Keratinocyte (primary cell): ENCODE results near the gene OR10C1. TPM values are rescaled to one million over a fixed set of nuclear protein-coding genes. Genes with fewer than 3 reads are reported as not detected.

Source experiments
- DNase-seq: peaks from one replicate; pipeline ENCODE4 v3.0.0-alpha.2; 2011; ENCODE audit warnings: low read depth, missing footprints, low spot score
- FAIRE-seq: peaks from 2 replicates; lab custom pipeline; 2011; peaks lifted over from hg19 to GRCh38; lab: Jason Lieb, UNC
- H2AFZ ChIP-seq: 2 replicates; pipeline ENCODE4 v1.6.0; 2012; ENCODE audit warnings: low read length, control low read depth, inconsistent platforms; ENCODE audit not compliant: control insufficient read depth
- H3K27ac ChIP-seq: 2 replicates; pipeline ENCODE4 v1.5.1; 2011; ENCODE audit warnings: low read length; ENCODE audit not compliant: control insufficient read depth, insufficient read depth
- H3K27me3 ChIP-seq: 3 replicates; pipeline ENCODE4 v1.6.0; 2011; ENCODE audit warnings: low read length; ENCODE audit not compliant: control insufficient read depth, insufficient read depth; ENCODE audit errors: extremely low read depth
- H3K36me3 ChIP-seq, 2 experiments: 2 replicates in 1 of 2; 3 replicates in 1 of 2; pipeline ENCODE4 v1.5.1; 2011; ENCODE audit warnings: low read length in 2 of 2, mild to moderate bottlenecking in 1 of 2; ENCODE audit not compliant: control insufficient read depth in 2 of 2, insufficient read depth in 2 of 2; ENCODE audit errors: extremely low read depth in 1 of 2
- H3K4me1 ChIP-seq: 3 replicates; pipeline ENCODE4 v1.5.1; 2011; ENCODE audit warnings: low read length; ENCODE audit not compliant: control insufficient read depth, insufficient read depth; ENCODE audit errors: extremely low read depth
- H3K4me2 ChIP-seq: 3 replicates; pipeline ENCODE4 v1.6.0; 2011; ENCODE audit warnings: low read depth, low read length; ENCODE audit not compliant: control insufficient read depth, insufficient read depth; ENCODE audit errors: extremely low read depth
- H3K4me3 ChIP-seq, 3 experiments: fragments of 200-600 bp in 1 of 3; sonication (generic) in 1 of 3; 2 replicates in 2 of 3; 3 replicates in 1 of 3; pipeline ENCODE4 v1.5.1; 2011 to 2016; ENCODE audit warnings: low read length in 3 of 3, mild to moderate bottlenecking in 3 of 3, control low read depth in 2 of 3, inconsistent platforms in 1 of 3, low read depth in 1 of 3, mixed read lengths in 1 of 3, mixed run types in 1 of 3, moderate library complexity in 1 of 3; ENCODE audit not compliant: control insufficient read depth in 2 of 3, insufficient read depth in 2 of 3; ENCODE audit errors: extremely low read depth in 1 of 3
- H3K79me2 ChIP-seq: 2 replicates; pipeline ENCODE4 v1.6.0; 2012; ENCODE audit warnings: low read length; ENCODE audit not compliant: control insufficient read depth, insufficient read depth
- H3K9ac ChIP-seq: 3 replicates; pipeline ENCODE4 v1.6.0; 2011; ENCODE audit warnings: low read length; ENCODE audit not compliant: control insufficient read depth, insufficient read depth; ENCODE audit errors: extremely low read depth
- H3K9me1 ChIP-seq: 3 replicates; pipeline ENCODE4 v1.6.0; 2011; ENCODE audit warnings: low read length; ENCODE audit not compliant: control insufficient read depth, insufficient read depth; ENCODE audit errors: extremely low read depth
- H3K9me3 ChIP-seq: 2 replicates; pipeline ENCODE4 v1.5.1; 2012; ENCODE audit warnings: low read depth, low read length; ENCODE audit not compliant: control insufficient read depth
- H4K20me1 ChIP-seq: 3 replicates; pipeline ENCODE4 v1.6.0; 2011; ENCODE audit warnings: low read length; ENCODE audit not compliant: control insufficient read depth, insufficient read depth; ENCODE audit errors: extremely low read depth
- EZH2 ChIP-seq: IDR thresholded peaks from one replicate; pipeline ENCODE4 v1.6.1; 2012; ENCODE audit warnings: inconsistent platforms, mild to moderate bottlenecking, low read length, moderate library complexity
- dilution Hi-C: fragments of 300-500 bp; cut with MboI; formaldehyde crosslinking; loops from one replicate; pipeline ENCODE4 v1.7.0; 2020; ENCODE audit warnings: low sequenced_read_pairs; ENCODE audit not compliant: extremely low pct_ligation_motif_present
- polyA plus RNA-seq, 5 experiments: library from polyadenylated mRNA; depleted of rRNA in 3 of 5; stranded (reverse) in 3 of 5; stranded (forward) in 1 of 5; unstranded in 1 of 5; fragments of >200 nt; gene quantifications; 1 replicate in 1 of 5; 2 replicates in 3 of 5; 3 replicates in 1 of 5; pipeline versions ENCODE4 v1.2.1 to v1.2.3, GENCODE V29; 2011 to 2012; ENCODE audit warnings: missing spikeins in 2 of 5, low read depth in 1 of 5, low replicate concordance in 1 of 5
- TF ChIP-seq, protein P1 (sequence below), 3 experiments: IDR thresholded peaks in 1 of 3; conservative IDR thresholded peaks in 1 of 3; optimal IDR thresholded peaks in 1 of 3; 2 replicates in 2 of 3; 3 replicates in 1 of 3; pipeline versions ENCODE3 to v1.5.1; 2011; ENCODE audit warnings: low read length in 3 of 3, mild to moderate bottlenecking in 3 of 3, moderate library complexity in 2 of 3, control low read depth in 1 of 3, inconsistent platforms in 1 of 3; ENCODE audit not compliant: insufficient read depth in 2 of 3; ENCODE audit errors: extremely low read depth in 1 of 3

The OR10C1 gene
- polyA plus RNA-seq, 1 donor (not counting 4 experiments of a cell fraction or from before 2014, with no cell fraction given), result not detected

DNA sequence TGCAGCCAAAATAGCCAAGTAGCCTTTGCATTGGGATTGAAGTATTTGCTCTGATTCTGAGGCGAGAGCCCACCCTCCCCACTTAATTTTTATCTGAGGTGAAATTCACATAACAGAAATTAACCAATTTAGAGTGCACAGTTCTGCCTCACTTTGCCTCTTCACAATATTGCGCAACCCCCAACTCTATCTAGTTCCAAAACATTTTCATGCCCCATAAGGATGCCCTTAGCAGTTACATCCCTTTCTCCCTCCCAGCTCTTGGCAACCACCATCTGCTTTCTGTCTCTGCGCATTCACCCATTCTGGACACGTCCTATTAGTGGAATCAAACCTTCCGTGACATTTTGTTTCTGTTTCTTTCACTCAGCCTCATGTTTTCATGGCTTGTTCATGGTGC, 39.6 kb downstream of the OR10C1 start:
- DNase-seq, result no peak

DNA sequence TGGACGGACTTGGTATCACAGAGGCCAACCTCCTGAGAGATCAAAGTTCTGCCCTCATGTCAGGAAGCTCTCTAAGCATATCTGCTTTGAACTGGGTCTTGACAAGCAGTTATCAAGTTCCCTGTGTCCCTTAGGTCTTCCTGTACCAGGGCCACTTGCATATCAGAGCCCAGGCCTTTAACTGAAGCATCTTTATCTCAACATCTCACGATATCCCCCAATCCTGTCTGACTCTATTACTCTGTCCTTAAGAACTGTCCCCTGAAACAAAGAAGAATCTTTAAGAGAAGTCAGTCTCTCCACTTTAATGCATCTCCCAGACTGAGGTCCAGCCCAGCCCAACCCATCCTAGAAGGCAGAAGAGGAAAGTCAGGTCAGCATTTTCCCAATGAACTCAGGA, 40.5 kb downstream of the OR10C1 start:
- Histone ChIP-seq H3K27me3 (no peaks in the 10 kb centered on the region), H3K4me3 (no peak overlapping the region), H3K4me2 (no peak overlapping the region), H3K9me3 (no peaks in the 10 kb centered on the region), H3K79me2 (no peaks in the 10 kb centered on the region), H3K36me3 (no peaks in the 10 kb centered on the region), H3K9me1 (no peaks in the 10 kb centered on the region), H3K27ac (no peak overlapping the region), H3K9ac (no peak overlapping the region), H3K4me1 (no peaks in the 10 kb centered on the region), H2AFZ (no peak overlapping the region), H4K20me1 (no peaks in the 10 kb centered on the region)
- FAIRE-seq, result no peak
- dilution Hi-C loops, result no loop called here
- no peak for DNase-seq
- no peak for TF ChIP-seq EZH2
- TF ChIP-seq, protein P1, sequence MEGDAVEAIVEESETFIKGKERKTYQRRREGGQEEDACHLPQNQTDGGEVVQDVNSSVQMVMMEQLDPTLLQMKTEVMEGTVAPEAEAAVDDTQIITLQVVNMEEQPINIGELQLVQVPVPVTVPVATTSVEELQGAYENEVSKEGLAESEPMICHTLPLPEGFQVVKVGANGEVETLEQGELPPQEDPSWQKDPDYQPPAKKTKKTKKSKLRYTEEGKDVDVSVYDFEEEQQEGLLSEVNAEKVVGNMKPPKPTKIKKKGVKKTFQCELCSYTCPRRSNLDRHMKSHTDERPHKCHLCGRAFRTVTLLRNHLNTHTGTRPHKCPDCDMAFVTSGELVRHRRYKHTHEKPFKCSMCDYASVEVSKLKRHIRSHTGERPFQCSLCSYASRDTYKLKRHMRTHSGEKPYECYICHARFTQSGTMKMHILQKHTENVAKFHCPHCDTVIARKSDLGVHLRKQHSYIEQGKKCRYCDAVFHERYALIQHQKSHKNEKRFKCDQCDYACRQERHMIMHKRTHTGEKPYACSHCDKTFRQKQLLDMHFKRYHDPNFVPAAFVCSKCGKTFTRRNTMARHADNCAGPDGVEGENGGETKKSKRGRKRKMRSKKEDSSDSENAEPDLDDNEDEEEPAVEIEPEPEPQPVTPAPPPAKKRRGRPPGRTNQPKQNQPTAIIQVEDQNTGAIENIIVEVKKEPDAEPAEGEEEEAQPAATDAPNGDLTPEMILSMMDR (optimal IDR thresholded peaks at IDR 0.05 in 1 of 3, IDR thresholded peaks at IDR 0.05 in 1 of 3, conservative IDR thresholded peaks at IDR 0.05 in 1 of 3; ENCODE audit: extremely low read depth in 1 of 3, insufficient read depth in 2 of 3, low read length in 3 of 3), result no peak

More for the DNA sequence above, 39.6 kb downstream of the OR10C1 start:
- Histone ChIP-seq H3K4me3 (no peak overlapping the region), H3K79me2 (no peaks in the 10 kb centered on the region), H3K9me3 (no peaks in the 10 kb centered on the region), H3K9ac (no peak overlapping the region), H3K36me3 (no peaks in the 10 kb centered on the region), H2AFZ (no peak overlapping the region), H3K27ac (no peak overlapping the region), H3K4me2 (no peak overlapping the region), H3K27me3 (no peaks in the 10 kb centered on the region), H4K20me1 (no peaks in the 10 kb centered on the region), H3K9me1 (no peaks in the 10 kb centered on the region), H3K4me1 (no peaks in the 10 kb centered on the region)
- no peak for FAIRE-seq
- TF ChIP-seq, protein P1 (optimal IDR thresholded peaks at IDR 0.05 in 1 of 3, IDR thresholded peaks at IDR 0.05 in 1 of 3, conservative IDR thresholded peaks at IDR 0.05 in 1 of 3; ENCODE audit: extremely low read depth in 1 of 3, insufficient read depth in 2 of 3, low read length in 3 of 3), result no peak
- no peak for TF ChIP-seq EZH2
- dilution Hi-C loops, result no loop called here
